Measurements from ENCODE around the gene NRP1.
"Not testable (repeated sequence)": the region's sequence is repeated elsewhere in the genome, so short reads cannot be mapped to it uniquely, and the experiment has no call there.

NRP1 gene

DNA sequence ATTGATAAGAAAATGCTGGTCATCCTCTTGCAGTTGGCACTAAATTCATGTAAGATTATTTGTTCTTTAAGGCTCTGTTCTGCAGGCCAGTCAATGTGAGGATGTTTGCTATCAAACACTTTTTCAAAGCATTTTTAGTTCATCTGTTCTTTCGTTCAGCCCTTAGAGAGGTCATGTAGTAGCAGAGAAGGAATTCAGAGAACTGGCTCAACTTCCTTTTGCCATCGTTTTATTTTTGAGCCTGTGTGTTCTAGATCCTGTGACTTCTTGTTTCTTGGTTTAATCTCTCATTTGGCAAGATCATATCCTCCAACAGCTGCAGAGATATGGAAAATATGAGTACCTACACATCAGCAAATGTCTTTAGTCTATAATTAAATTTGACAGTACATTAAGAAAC is 184.3 kb downstream of the NRP1 start:
- no peak for DNase-seq (ENCODE audit: low spot score)

DNA sequence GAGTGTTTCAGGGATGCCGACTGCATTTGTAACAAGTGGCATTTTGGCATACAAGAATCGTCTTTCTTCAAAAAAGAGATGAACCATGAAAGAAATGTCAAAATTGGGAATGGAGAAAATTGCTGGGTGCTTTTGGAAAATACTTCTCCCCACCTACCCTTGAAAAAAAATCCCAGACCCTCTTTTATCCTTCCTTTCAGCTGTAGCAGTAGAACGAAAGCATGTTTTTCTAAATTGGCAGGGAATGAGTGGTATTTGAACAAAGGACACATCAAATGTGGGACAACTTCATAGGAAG is 187.5 kb downstream of the NRP1 start:
- DNase-seq (ENCODE audit: low spot score) = no peak

DNA sequence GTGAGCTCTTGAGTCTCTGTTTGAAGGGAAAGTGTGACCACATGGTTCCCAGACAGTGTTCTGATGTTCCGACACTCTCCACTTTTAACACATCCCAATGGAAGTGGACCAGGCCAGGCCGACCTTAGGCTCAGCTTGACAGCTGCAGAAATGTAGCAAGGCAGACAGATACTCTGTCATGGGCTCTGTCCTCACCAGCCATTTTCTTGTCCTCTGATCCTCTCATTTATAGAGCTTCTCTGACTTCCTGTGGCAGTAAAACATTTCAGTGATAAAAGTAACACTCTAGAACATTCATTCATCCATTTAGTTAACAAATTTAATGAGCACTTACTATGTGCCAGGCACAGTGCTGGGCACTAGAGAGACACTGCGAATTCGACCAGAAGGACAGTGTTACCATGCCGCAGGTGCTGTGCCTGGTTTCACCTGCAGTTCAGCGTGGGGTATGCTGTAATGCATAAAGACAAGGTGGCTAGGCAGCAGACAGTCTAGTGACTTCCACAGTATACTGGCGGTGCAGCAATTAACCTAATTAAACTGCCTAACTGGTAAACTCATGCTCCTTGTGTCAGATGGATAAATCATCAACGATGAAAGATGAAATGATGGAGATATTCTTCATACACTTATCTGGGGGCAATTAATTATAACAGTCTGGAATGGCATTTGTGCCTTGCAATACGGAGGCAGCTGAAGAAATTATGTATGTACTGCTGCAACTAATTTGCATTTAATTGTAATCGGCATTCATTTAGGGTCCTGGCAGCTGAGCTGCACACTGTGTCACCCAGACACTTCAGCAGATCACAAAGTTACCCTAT is 188.1 kb downstream of the NRP1 start:
- no peak for DNase-seq (ENCODE audit: low spot score)

DNA sequence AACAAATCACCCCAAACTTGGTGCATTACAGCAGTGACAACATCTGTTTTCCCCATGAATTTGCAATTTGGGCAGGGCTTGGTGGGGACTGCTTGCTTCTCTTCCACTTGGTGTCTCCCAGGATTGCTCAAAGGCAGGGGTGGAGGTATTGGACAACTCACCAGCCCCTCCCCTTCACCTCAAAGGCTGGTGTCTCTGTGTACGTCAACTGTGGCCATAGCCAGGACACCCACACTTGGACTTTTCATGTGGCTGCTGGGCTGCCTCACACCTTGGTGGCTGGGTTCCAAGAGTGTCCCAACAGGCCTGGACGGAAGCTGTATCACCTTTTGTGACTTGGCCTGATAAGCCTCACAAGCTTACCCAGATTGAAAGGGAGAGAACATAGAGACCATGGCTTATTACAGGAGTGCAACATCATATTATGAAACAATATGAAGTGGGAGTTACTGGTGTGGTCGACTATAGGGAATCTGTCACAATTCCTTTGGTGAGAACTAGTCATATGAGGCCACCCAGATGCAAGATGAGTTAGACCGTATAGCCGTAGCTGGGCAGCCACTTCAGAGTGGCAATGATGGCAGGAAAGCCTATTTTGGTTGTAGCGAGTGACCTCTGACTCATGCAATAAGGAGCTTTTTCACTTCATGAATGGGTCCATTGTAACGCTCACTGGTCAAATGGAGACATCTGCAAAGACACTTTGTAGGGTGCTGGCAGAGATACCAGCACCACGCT is 188.8 kb downstream of the NRP1 start:
- no peak for DNase-seq (ENCODE audit: low spot score)

DNA sequence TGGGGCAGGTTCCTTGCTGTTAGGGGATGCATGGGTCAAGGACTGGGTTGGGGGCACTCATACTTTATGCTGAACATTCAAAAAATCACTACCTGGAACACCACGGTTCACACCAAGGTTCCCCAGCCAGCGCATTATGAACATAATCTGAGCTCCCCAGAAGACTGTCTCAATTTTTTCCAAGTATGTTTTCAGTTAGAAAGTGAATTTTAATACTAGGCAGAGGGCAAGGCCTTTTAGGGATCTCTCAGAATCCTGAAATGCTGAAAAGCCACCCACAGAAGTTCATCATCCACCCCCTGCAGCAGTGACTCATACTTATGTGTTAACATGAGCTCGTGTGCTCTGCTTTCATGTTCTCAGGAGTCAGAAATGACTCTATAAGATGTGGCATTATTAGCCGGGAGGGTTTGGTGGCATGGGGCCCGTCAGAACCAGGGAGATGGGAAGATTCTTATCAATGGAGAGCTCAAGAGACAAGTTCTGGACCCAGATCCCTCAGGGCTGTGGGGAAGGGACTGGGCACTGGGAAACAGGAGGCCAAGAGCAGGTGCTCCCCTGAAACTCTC is 191.2 kb downstream of the NRP1 start:
- DNase-seq (ENCODE audit: low spot score) = no peak

DNA sequence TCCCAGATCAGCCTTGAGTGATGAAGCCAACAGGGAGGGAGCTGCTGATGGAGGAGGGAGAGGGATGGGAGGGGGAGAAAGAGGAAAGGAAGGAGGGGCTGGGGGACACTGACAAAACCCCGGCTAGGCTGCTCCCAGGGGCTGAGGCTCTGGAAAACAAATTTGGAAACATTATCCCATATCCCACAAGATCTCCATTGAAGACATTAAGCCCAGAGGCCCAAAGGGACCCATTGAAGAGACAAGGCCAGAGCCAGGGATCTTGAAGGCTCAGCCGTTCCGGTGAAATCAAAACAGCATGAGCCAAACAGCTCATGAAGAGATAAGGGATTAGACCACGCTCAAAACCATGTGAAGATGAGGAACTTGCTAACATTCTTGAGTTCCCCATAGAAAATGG is 192.2 kb downstream of the NRP1 start:
- no peak for DNase-seq (ENCODE audit: low spot score)

DNA sequence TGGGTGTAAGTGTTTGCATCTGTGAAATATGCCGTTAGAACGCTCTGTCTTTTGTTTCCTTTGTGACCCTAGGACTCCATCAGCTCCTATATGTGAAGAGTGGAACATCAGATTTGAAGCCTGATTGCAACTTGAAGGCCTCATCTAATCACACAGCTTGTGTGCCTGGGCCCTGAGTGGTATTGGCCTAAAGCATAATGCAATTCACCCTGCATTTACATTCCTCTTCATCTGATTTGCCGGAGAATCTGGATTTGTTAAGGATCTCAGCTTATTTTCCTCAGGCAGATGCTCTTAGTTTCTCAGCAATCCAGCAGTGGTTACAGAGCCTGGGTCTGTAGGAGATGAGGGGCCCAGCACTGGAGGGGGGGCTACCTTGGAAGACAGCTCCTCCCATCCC is 193.2 kb downstream of the NRP1 start:
- DNase-seq (ENCODE audit: low spot score) = no peak

DNA sequence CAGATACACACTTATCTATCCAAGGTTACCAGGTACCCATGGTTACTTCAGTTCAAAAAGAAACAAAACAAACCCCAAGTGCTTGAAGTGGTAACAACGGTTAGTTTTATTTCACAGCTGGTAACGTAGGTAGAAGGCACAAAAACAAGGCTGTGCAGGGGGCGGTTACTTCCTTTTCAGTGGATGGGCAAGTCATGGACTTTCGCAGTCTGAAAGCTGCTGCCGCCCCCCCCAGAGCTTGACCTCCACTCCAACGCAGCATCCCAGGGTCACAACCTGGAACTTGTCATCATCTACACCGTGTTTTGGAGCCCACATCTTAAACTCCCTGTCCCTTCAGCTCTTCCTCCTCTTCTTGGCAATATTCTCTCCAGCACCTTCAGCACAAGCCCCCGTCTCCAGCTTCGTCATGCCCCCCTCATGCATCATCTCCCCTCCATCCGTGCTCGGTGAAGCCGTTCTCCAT is 195.3 kb downstream of the NRP1 start:
- no peak for DNase-seq (ENCODE audit: low spot score)

DNA sequence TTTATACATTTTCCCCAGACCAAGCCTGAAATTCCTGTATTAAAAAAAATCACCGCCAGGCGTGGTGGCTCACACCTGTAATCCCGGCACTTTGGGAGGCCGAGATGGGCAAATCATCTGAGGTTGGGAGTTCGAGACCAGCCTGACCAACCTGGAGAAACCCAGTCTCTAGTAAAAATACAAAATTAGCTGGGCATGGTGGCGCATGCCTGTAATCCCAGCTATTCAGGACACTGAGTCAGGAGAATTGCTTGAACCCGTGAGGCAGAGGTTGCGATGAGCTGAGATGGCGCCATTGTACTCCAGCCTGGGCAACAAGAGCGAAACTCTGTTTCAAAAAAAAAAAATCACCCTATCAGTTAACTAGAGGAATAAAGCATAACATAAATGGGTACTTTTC is 195.8 kb downstream of the NRP1 start:
- not testable (repeated sequence) for DNase-seq (ENCODE audit: low spot score)

DNA sequence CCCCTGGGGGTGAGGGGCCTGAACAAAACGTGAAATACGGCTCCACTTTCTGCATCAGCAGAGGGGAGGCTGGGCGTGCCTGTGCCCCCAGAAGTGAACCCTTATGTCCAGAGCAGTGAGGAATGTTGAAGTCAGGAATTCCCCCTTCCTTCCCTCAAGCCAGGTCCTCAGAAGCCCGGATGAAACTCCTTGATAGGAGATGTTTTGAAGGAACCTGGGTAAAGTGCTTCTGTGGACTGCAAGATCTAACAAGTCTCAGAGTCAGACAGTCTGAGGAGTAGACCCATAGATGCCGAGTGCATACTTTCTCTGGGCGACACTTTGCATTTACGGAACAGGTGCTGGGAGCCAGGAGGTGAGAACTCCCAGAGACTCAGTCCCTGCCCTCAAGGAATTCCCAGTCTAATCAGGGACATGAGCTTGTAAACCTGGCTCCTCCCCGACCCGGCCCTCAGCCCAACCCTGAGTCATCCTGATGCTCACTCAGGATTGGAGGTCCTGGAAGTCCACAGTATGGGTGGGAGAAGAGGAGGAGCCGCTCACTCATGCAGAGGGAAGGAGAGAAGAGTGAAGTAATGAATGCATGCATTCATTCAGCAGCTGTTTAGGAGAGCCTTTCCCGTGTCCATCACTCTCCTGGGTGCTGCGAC is 197.0 kb downstream of the NRP1 start:
- DNase-seq (ENCODE audit: low spot score) = no peak

DNA sequence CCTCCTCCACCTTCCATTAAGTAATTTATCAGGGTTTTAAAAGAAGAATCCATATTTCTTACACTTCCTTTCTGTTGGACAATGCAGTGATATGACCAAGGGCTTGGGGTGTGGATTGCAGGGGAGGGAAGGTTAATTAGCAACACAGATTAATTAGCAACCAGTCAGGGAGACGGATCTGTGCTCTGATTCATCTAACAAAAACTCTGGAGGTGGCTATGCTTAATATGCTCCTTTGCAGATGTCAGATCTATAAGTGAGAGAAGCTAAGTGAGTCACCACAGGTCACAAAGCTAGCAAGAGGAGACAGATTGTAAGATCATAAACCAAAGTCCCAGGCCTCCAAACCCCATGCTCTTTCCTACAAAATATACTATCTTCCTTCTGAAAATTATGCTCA is 197.7 kb downstream of the NRP1 start:
- no peak for DNase-seq (ENCODE audit: low spot score)

DNA sequence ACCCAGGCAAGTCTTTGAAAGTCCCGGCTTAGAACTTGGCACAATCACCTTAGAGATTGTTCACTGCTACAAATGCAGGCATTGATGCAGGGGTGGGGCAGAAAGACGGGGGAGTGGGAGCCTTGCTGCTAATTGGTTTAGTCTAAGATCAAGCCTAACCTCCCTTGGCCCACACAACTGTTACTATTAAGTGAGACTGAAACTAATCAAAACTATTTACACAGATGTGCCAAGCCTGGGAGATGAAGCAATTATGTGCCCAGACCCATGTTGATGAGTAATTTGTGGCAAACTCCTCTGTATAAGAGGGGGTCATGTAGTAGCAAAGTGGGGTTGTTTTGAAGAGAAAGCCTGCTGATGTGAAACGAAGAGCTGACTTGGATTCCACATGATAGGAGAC is 198.2 kb downstream of the NRP1 start:
- no peak for DNase-seq (ENCODE audit: low spot score)

DNA sequence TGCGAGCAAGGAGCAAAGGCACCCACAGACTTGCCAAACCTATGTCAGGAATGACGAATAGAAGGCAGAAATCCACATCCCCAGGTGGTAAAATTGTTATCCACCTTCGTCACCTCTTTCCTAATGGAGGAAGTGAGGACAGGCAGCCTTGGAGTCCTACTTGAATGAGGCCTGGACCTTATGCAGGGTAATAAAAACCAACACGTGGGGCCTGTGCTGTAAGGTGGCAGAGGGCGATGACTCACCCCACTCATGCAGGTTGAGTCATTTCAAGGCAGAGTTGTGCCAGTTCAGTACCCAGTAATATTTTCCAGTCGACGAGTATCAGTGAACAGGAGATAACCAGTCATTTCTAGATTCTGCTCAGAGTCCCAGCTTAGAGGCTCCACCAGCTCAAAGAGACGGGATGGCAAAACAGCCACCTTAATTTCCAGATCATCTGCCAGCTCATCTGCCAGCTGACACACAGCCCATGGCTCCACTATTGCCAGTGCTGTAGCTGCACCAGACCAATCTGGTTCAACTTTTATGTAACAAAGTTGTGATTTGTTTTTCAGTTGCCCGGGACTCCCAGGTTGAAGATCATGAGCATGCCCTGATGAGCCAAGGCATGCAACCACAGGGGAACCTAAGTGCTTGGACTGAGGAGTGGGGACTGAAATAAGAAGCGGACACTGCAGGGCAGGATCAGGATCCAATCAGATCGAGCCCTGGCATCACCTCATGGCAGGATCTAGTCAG is 200.3 kb downstream of the NRP1 start:
- DNase-seq (ENCODE audit: low spot score) = no peak

DNA sequence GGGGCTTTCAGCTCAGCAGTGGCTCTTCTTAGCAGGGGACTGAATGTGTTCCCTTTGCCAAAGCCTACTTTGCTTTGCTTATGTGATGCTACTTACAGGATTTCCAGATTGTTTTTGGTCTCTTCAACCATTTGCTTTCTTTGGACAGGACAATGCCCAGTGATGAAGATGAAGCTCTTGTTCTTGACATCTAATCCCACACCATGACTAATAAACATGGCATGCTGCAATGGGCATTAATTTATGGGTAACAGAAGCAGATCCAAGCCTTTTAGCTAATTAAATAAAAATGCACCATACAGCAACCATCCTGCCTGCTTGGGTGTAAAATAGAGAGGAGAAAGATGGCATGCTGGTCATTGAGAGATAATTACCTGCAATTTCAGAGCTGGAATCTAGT is 200.9 kb downstream of the NRP1 start:
- no peak for DNase-seq (ENCODE audit: low spot score)

DNA sequence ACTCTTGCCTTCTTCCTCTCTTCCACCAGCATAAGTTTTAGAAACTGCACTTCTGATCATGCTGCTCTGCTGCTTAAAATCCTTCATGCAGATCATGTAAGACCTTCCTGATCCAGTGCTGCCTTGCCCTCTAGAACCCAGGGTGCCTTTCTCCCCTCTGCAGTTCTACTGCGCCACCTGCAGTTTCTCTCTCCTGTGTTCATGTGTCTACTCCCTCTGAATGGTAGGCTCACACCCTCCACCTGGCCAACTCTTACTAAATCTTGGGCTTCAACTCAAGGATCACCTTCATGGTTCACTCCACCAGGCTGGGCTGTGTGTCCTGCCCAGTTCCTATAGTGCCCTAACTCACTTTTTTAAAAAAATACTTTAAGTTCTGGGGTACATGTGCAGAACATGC is 201.8 kb downstream of the NRP1 start:
- DNase-seq (ENCODE audit: low spot score) = no peak

DNA sequence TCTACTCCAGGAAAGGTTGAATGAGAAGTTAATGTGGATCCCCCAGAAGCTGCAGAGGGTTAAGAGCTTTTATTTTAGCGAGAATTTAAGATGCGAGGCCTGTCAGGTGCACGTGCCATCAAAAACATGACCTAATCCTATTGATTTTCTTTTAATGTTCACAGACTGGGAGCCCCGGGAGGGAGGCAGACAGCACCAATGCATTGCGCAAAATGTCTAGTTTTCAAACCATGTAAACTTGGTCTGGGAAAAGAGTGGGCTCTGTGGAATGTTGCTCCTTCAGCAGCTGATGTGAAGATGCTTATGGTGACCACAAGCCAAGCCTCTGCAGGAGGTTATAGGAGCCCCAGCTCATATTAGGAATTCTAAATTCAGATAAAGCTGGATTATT is 204.5 kb downstream of the NRP1 start:
- no peak for DNase-seq (ENCODE audit: low spot score)

DNA sequence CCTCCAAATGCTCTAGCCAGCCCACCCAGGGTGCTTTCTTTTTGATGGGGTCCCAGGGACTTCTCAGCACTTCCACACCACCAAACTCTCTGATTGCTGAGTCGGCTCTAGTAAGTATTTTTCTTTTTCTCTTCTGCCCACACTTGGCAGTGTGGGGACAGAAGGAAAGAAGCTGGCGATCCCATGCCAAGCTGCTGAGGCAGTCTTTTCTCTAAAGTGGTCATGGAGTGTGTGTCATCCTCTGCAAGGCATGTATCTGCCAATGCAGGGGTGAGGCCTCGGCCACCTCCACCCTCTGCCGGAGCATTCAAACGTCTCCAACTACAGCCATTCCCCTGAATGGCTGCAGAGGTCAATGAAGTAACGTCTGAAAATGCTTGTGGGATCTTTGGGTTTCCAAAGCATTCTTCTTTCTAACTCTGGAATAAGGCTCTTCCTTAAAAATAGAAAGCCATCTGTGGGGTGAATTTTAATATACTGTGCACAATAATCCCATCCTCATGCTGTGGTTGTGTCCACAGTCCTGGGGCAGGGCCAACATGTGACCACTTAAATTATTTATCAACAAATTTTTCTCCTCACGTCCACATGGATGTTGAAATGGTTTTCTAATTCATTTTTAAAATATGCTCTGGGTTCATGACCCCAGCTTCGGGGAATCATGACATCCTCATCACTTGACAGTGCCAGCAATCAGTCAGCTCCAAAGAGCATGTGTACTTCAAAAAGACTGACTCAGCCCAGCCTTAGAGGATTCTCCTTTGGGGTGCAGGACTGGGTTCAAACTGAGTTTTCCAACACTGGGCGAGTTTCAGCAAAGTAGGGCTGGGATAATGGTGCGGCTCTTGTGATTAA is 205.1 kb downstream of the NRP1 start:
- DNase-seq (ENCODE audit: low spot score) = no peak

DNA sequence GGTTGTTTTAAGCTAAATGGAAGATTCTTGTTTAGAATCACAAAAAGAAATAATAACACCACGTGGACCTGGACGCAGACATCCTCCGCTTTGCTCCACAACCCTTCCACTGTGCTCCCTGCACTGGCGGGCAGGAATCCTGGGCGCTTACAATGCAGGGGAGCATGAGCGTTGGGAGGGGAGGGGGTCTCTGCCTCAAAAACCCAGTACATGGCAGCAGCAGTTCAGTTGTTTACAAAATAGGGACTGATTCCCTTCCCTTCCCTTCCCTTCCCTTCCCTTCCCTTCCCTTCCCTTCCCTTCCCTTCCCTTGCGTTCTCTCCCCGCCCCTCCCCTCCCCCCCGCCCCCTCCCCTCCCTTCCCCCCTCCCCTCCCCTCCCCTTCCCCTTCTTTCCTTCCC is 206.8 kb downstream of the NRP1 start:
- no peak for DNase-seq (ENCODE audit: low spot score)

All from hematopoietic multipotent progenitor cell treated with erythropoietin and hydrocortisone succinate and interleukin-3 and kit ligand, for 17 days (in vitro differentiated cells).